ENCODE measurements around the gene SLC35D2.
"Not testable (repeated sequence)": the region's sequence is repeated elsewhere in the genome, so short reads cannot be mapped to it uniquely, and the experiment has no call there.

SLC35D2 gene

GRCh38 chr9:96350866-96351265, 32.6 kb downstream of the SLC35D2 start:
- DNase-seq: no peak

GRCh38 chr9:96348261-96348660, 35.2 kb downstream of the SLC35D2 start:
- no peak for DNase-seq

GRCh38 chr9:96345551-96345950, 38.0 kb downstream of the SLC35D2 start:
- DNase-seq: no peak

GRCh38 chr9:96344458-96345180, 38.9 kb downstream of the SLC35D2 start:
- peak; percentile 50 for DNase-seq

- DNase-seq: no peak
These were observed 39.8 kb downstream of the SLC35D2 start for GRCh38 chr9:96343515-96344360.

- DNase-seq: no peak
These were observed 40.8 kb downstream of the SLC35D2 start for GRCh38 chr9:96342571-96343245.

GRCh38 chr9:96340707-96341106, 42.8 kb downstream of the SLC35D2 start:
- no peak for DNase-seq

GRCh38 chr9:96338299-96338698, 45.2 kb downstream of the SLC35D2 start:
- no peak for DNase-seq

GRCh38 chr9:96333958-96334357, 49.6 kb downstream of the SLC35D2 start:
- DNase-seq: no peak

GRCh38 chr9:96331236-96331947, 52.1 kb downstream of the SLC35D2 start:
- DNase-seq: no peak

GRCh38 chr9:96327694-96328352, 55.7 kb downstream of the SLC35D2 start:
- peak; percentile 23 for DNase-seq

- DNase-seq: no peak
These were observed 60.3 kb downstream of the SLC35D2 start for GRCh38 chr9:96323169-96323568.

GRCh38 chr9:96322736-96323135, 60.8 kb downstream of the SLC35D2 start:
- not testable (repeated sequence) for DNase-seq

- DNase-seq: not testable (repeated sequence)
These were observed 61.3 kb downstream of the SLC35D2 start for GRCh38 chr9:96322210-96322609.

- DNase-seq: no peak
These were observed 62.0 kb downstream of the SLC35D2 start for GRCh38 chr9:96321515-96321914.

GRCh38 chr9:96320749-96321280, 62.7 kb downstream of the SLC35D2 start:
- no peak for DNase-seq

GRCh38 chr9:96318921-96319565, 64.5 kb downstream of the SLC35D2 start:
- no peak for DNase-seq

- DNase-seq: no peak
These were observed 66.1 kb downstream of the SLC35D2 start for GRCh38 chr9:96317335-96317980.

GRCh38 chr9:96309850-96310249, 73.7 kb downstream of the SLC35D2 start:
- no peak for DNase-seq

- not testable (repeated sequence) for DNase-seq
These were observed 76.6 kb downstream of the SLC35D2 start for GRCh38 chr9:96306958-96307357.

GRCh38 chr9:96305171-96305570, 78.3 kb downstream of the SLC35D2 start:
- no peak for DNase-seq

Measured in T1000 (cell line).